Transverse colon (tissue), 4 donors: ENCODE measurements around the gene UGT1A10. TPM values are rescaled to one million over a fixed set of nuclear protein-coding genes. Genes with fewer than 3 reads are reported as not detected.

Experiments
- DNase-seq: peaks from one replicate; pipeline ENCODE4 v3.0.0-alpha.2; 2019
- H3K27ac ChIP-seq, 4 donors: fragments of 200-600 bp; sonication (generic); 2 replicates each; pipeline ENCODE4 v1.5.1; 2016 to 2018; ENCODE audit warnings: inconsistent platforms in 4 of 4
- H3K27me3 ChIP-seq: fragments of 200-600 bp; sonication (generic); 2 replicates; pipeline ENCODE4 v1.5.1; 2017; ENCODE audit warnings: inconsistent platforms
- H3K36me3 ChIP-seq, 4 donors: fragments of 200-600 bp; sonication (generic); 2 replicates each; pipeline ENCODE4 v1.5.1; 2017 to 2019; ENCODE audit warnings: inconsistent platforms in 4 of 4
- H3K4me1 ChIP-seq, 4 donors: fragments of 200-600 bp; sonication (generic); 2 replicates each; pipeline ENCODE4 v1.5.1; 2017 to 2020; ENCODE audit warnings: inconsistent platforms in 4 of 4
- H3K4me3 ChIP-seq, 4 donors: fragments of 200-600 bp; sonication (generic); 1 replicate in 1 of 4; 2 replicates in 3 of 4; pipeline versions ENCODE4 v1.5.1 to v1.6.1; 2017 to 2019; ENCODE audit warnings: inconsistent platforms in 4 of 4
- H3K9me3 ChIP-seq, 2 donors: fragments of 200-600 bp; sonication (generic); 2 replicates each; pipeline ENCODE4 v1.5.1; 2017 to 2019; ENCODE audit warnings: inconsistent platforms in 2 of 2
- EP300 ChIP-seq: sonication (generic); formaldehyde crosslinking; IDR thresholded peaks from one replicate; pipeline ENCODE4 v1.6.1; 2017; ENCODE audit warnings: antibody characterized with exemption, low read depth
- POLR2A ChIP-seq: fragments of 450-650 bp; IDR thresholded peaks from one replicate; pipeline ENCODE4 v1.6.1; 2016; ENCODE audit warnings: antibody characterized with exemption, mild to moderate bottlenecking, moderate library complexity
- POLR2AphosphoS5 ChIP-seq, 3 donors: sonication (generic); formaldehyde crosslinking; IDR thresholded peaks; one replicate each; pipeline ENCODE4 v1.6.1; 2016; ENCODE audit warnings: antibody characterized with exemption in 3 of 3
- WGBS, 2 donors: methylation state at CpG; one replicate each; pipeline ENCODE4 v1.1.5; 2018; ENCODE audit warnings: low coverage in 1 of 2; 5-methylcytosine and 5-hydroxymethylcytosine counted together
- in situ Hi-C, 4 donors: fragments of 200-750 bp; cut with MboI; loops; one replicate each; pipeline versions ENCODE4 v1.15.0 to v1.15.1; 2017; ENCODE audit warnings: low sequenced_read_pairs in 3 of 4, low pct_ligation_motif_present in 1 of 4, low pct_unique_long_range_greater_than_20kb in 1 of 4
- intact Hi-C: fragments of 100-400 bp; cut with DNase I; formaldehyde crosslinking; loops from one replicate; pipeline ENCODE4 v1.15.1; 2023; ENCODE audit warnings: low total_unique reads
- total RNA-seq, 4 donors: library from RNA; depleted of rRNA; stranded (reverse); fragments of >200 nt; gene quantifications; one replicate each; pipeline ENCODE4 v1.1.0, GENCODE V29; 2016
- TF ChIP-seq, protein P1 (sequence below), 5 experiments: fragments of 200-600 bp in 3 of 5; fragments of 450-650 bp in 2 of 5; sonication (generic) in 3 of 5; IDR thresholded peaks; 1 replicate in 2 of 5; 2 replicates in 3 of 5; pipeline ENCODE4 v1.5.1; 2016 to 2017; ENCODE audit warnings: antibody characterized with exemption in 5 of 5, inconsistent platforms in 3 of 5, mild to moderate bottlenecking in 2 of 5, moderate library complexity in 1 of 5

Gene UGT1A10
- total RNA-seq, 4 donors from 2014 or later = 54.2 to 87.5 (median 54.9) TPM

DNA sequence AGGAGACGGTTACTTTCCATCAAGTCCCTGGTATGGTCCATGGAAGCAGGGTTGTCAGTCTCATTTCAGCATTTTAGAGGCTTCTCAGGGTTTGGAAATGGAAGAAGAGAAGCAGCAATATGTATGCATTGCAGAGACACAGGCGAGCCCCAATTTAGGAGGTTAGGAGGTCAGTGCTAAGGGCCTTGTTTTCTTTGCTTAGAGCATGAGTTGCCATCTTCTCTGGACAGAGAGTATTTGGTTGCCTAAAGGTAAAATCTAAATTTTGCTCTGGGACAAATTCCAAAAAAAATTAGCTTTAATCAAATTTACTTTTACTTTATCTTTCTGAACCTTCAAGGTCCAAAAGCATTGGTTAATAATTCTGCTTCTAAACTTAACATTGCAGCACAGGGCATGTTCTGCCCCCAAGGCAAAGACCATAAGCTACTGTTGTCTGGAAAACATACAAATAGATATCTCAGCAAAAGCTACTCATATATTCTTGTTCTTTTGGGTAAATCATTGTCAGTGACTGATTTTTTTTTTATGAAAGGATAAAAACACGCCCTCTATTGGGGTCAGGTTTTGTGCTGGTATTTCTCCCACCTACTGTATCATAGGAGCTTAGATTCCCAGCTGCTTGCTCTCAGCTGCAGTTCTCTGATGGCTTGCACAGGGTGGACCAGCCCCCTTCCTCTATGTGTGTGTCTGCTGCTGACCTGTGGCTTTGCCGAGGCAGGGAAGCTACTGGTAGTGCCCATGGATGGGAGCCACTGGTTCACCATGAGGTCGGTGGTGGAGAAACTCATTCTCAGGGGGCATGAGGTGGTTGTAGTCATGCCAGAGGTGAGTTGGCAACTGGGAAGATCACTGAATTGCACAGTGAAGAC lies 35.3 kb downstream of the UGT1A10 start, which contains the start of gene UGT1A9:
Gene UGT1A9 (plus strand): TSS at position 609 of the 872 bp plus-strand sequence. CDS start 37 bp downstream, at position 646.
- Histone ChIP-seq H3K27ac (no peak within 1 kb of the TSS), H3K36me3 (no peaks in the 10 kb centered on the region), H3K27me3 (no peaks in the 10 kb centered on the region), H3K4me1 (no peaks in the 10 kb centered on the region), H3K4me3 (no peak within 1 kb of the TSS), H3K9me3 (no peaks in the 10 kb centered on the region)
- 84 to 88% methylated on average over 3 to 5 of the region's 5 CpGs for WGBS, 2 donors
- no peak for DNase-seq
- in situ Hi-C loops (no loop called here), intact Hi-C loops (no loop called here)
- TF ChIP-seq EP300 = no peak
- TF ChIP-seq POLR2AphosphoS5 (IDR thresholded peaks at IDR 0.05) = no peak
- TF ChIP-seq, protein P1, sequence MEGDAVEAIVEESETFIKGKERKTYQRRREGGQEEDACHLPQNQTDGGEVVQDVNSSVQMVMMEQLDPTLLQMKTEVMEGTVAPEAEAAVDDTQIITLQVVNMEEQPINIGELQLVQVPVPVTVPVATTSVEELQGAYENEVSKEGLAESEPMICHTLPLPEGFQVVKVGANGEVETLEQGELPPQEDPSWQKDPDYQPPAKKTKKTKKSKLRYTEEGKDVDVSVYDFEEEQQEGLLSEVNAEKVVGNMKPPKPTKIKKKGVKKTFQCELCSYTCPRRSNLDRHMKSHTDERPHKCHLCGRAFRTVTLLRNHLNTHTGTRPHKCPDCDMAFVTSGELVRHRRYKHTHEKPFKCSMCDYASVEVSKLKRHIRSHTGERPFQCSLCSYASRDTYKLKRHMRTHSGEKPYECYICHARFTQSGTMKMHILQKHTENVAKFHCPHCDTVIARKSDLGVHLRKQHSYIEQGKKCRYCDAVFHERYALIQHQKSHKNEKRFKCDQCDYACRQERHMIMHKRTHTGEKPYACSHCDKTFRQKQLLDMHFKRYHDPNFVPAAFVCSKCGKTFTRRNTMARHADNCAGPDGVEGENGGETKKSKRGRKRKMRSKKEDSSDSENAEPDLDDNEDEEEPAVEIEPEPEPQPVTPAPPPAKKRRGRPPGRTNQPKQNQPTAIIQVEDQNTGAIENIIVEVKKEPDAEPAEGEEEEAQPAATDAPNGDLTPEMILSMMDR (IDR thresholded peaks at IDR 0.05) = no peak
- no peak for TF ChIP-seq POLR2A

DNA sequence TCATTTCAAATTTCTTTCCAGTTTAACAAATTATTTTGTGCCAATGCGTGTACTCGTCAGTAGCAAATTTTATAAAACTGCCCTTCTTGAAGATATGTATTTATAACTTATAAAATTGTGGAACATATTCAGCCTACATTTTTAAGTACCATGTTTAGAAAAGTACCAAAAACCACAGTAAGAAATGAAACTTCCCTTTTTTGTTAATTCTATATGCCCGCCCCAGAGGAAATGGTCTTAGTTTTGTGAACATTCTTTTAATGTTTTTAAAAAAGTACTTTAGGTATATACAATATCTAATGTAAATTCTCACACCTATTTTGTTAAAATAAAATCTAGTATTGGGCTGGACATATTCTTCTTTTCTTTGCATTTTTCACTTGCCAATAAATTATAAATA lies 36.6 kb downstream of the UGT1A10 start:
- Histone ChIP-seq H3K9me3 (no peaks in the 10 kb centered on the region), H3K4me1 (no peaks in the 10 kb centered on the region), H3K36me3 (no peaks in the 10 kb centered on the region), H3K4me3 (no peak overlapping the region), H3K27me3 (no peaks in the 10 kb centered on the region), H3K27ac (no peak overlapping the region)
- no peak for DNase-seq
- TF ChIP-seq POLR2AphosphoS5 (IDR thresholded peaks at IDR 0.05) (no peak), POLR2A (no peak), EP300 (no peak)
- TF ChIP-seq, protein P1 (IDR thresholded peaks at IDR 0.05) = no peak
- intact Hi-C loops = no loop called here
- 73 to 86% methylated on average over 3 of the region's 3 CpGs for WGBS, 2 donors
- in situ Hi-C loops = no loop called here

DNA sequence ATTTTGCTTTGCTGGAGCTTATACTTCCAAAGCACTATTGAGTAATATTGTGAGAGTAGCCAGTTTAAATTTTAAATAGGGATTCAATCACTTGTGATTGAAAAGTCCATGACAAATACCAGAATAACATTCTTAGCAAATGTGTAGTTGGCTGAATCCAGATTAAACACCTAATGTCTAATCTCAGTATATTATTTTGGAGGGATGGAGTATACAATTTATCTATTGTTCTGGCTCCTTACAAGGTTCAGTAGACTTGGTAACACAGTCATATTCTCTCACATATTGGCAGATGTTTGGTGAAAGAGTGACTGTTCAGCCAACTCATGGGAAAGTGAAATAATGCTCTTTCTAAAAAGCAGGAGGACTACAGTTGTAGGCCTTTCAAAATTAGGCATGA lies 37.6 kb downstream of the UGT1A10 start:
- no peaks in the 10 kb centered on the region for H3K4me1 ChIP-seq
- no peak overlapping the region for H3K27ac ChIP-seq
- H3K9me3 ChIP-seq = no peaks in the 10 kb centered on the region
- no peaks in the 10 kb centered on the region for H3K27me3 ChIP-seq
- H3K4me3 ChIP-seq = no peak overlapping the region
- no peaks in the 10 kb centered on the region for H3K36me3 ChIP-seq
- intact Hi-C loops (no loop called here), in situ Hi-C loops (no loop called here)
- no peak for TF ChIP-seq EP300
- DNase-seq = no peak

- H3K36me3 ChIP-seq = no peaks in the 10 kb centered on the region
- TF ChIP-seq EP300 (no peak), POLR2A (no peak), POLR2AphosphoS5 (IDR thresholded peaks at IDR 0.05) (no peak)
- TF ChIP-seq, protein P1 (IDR thresholded peaks at IDR 0.05) = no peak
- in situ Hi-C loops = no loop called here
- H3K4me3 ChIP-seq = no peak overlapping the region
- no peak for DNase-seq
- H3K4me1 ChIP-seq = no peaks in the 10 kb centered on the region
- H3K9me3 ChIP-seq = no peaks in the 10 kb centered on the region
- WGBS, 2 donors = 44 to 56% methylated on average over 1 of the region's 1 CpG
- no peaks in the 10 kb centered on the region for H3K27me3 ChIP-seq
- intact Hi-C loops = no loop called here
- no peak overlapping the region for H3K27ac ChIP-seq
These were observed 38.1 kb downstream of the UGT1A10 start for GRCh38 chr2:233674314-233674713.
